C1 segment of cervical spinal cord (tissue), 14 donors: ENCODE results near the gene ARHGEF4.

Experiments
- DNase-seq, 14 donors: peaks; one replicate each; lab custom pipeline; 2025; lab: John Stamatoyannopoulos, UW

The ARHGEF4 gene

DNA sequence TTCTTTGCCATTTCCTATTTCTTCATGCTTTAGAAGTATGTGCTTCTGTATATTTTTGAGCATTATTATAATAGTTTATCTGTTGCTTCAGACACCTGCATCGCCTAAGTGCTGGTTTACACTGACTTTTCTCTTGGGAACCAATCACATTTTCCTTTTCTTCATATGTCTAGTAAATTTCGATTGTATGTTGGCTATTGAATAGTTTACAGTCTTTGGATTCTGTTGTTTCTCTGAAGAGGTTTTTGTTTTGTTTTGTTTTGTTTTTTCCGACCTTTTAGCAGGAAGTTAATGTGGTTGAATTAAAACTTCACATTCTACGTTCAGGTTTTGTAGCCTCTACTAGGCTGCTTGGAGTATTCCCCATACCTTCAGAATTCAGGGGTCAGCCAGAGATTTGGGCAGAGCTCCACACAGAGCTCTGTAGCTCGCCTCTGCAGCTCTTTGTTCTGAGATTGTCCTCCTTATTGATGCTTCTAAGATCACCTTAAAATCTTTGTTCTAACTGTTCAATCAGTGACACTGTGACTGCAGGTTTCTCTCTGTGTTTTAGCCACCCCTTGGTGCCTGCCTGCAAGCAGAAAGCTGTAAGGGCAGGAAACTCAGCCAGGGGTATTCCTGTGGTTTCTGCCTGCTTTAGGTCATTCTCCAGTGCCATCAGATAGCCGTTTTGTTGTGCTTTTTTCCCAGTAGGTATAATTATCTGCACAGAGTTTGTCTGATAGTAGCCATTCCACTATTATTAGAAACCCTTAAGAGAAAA, 173.2 kb downstream of the ARHGEF4 start:
- DNase-seq: no peak

GRCh38 chr2:131010566-131010965, 173.9 kb downstream of the ARHGEF4 start:
- no peak for DNase-seq

DNA sequence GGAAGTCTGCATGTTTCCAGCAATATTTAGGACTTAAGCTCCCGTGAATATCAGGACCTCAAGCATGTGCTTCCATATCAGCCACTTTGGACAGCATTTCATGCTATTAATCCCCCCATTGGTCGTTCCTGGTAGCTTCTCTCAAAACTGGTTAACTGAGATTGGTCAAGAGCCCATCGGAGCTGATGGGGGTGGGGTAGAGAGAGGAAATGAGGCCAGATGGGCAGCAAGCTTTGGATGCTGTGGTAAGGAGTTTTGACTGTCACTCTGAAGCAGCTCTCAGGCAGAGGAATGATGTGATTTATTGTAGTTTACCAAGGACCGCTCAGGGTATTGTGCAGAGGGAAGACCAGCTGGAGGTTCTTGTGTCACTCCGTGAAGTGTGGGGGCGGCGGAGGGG, 174.8 kb downstream of the ARHGEF4 start:
- DNase-seq: peak in 1 of 14 donors; percentile 8

DNA sequence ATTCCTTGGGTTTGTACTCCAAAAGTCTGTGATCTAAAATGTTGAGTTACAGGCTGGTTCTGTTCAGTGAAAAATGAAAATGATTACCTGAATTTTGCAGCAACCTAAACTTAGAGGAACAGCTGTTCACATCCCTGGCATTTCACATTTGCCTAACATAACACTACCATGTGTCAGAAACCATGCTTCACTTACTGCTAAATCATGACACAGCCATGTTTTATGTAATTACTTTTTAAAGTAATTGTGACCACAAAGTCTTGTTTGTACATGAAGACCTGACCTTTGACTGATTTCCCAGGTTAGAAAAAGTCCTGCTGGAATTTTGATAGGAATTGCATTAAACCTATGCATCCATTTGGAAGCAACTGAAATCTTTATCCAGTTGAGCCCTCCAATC, 177.4 kb downstream of the ARHGEF4 start:
- no peak for DNase-seq

GRCh38 chr2:131015764-131016163, 179.1 kb downstream of the ARHGEF4 start:
- DNase-seq: no peak

DNA sequence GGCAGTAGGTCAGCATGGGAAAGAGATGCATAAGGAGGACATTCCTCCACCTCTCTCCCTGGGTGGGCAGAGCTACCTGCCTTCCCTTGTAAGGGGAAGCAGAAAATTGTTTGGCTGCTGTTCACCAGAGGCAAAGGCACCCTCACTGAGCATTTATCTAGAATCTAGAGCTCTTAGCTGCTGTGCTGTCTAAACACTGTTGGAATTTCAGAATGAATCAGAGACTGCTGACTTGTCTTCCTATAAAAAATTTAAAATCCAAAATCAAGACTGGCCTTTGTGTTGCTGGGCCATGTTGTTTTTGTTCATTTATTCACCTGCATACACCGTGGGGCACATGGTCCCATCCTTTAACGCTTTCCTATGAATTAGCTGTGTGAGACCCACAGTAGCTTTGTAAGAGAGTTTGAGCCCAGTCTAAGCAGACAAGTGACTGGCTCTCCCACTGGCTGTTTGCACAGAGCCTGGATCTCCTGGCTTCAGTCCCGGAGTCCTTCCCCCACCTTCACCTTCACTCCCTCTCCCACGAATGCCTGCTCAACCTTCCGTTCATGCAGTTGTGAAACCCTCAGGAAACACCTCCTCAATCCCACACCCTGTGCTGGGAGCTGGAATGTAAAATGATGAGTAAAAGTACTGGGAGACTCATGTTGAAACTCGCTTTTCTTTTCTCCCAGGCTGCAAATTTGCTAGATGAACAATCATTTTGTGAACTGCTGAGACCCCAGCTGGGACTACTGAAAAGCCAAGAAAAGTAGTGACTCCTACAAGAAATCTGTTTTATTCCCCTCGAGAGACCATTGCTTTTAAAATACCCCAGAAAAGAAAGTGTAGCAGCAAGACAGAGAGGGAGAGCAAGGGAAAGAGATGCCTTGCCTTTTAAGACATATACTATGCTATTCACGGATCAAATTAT, 180.4 kb downstream of the ARHGEF4 start:
- peak in 1 of 14 donors; percentile 15 for DNase-seq

DNA sequence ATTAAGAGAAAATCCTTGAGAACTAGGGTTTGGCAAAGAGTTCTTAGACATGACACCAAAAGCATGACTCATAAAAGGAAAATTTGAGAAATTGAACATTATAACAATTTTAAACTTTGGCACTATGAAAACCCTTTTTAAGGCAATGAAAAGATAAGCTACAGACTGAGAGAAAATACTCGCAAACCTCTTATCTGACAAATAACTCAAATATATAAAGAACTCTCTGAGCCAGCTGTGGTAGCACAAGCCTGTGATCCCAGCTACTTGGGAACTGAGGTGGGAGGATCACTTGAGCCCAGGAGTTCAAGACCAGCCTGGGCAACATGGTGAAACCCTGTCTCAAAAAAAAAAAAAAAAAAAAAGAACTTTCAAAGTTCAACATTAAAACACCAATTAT, 186.0 kb downstream of the ARHGEF4 start:
- DNase-seq: no peak

GRCh38 chr2:131023758-131024157, 187.0 kb downstream of the ARHGEF4 start:
- DNase-seq: no peak

GRCh38 chr2:131026919-131027318, 190.2 kb downstream of the ARHGEF4 start:
- DNase-seq: no peak

- no peak for DNase-seq
Measured at GRCh38 chr2:131027566-131028528, 191.1 kb downstream of the ARHGEF4 start.

- no peak for DNase-seq
Measured at GRCh38 chr2:131029812-131030211, 193.1 kb downstream of the ARHGEF4 start.

- peak in 11 of 14 donors; percentile 23 to 79 (median 63) for DNase-seq
Measured at GRCh38 chr2:131030478-131030971, 193.8 kb downstream of the ARHGEF4 start.

- no peak for DNase-seq
Measured at GRCh38 chr2:131031431-131031841, 194.7 kb downstream of the ARHGEF4 start.

GRCh38 chr2:131031875-131032274, 195.2 kb downstream of the ARHGEF4 start:
- DNase-seq: no peak

DNA sequence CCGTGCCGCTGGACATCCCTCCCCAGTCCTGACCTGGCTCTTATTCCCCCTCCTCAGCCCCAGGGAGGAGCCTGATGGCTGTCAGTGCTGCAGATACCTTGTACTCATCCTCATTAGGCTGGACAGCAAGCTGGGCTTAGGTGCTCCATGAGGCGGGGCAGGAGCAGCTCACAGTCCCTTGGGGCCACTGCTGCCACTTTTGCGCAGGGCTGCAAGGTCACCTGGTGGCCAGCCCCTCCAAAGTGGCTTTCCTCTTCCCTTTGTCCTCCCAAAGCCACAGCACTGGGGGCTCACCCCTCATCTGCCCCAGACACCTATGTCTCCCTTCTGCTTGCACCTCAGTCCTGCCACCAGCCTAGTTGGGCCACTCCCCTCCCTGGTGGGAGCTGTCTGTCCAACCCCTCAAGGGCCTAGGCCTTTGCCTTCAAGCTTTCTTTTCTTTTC, 195.7 kb downstream of the ARHGEF4 start:
- DNase-seq: no peak

- no peak for DNase-seq
Measured at GRCh38 chr2:131033786-131034121, 197.0 kb downstream of the ARHGEF4 start.

DNA sequence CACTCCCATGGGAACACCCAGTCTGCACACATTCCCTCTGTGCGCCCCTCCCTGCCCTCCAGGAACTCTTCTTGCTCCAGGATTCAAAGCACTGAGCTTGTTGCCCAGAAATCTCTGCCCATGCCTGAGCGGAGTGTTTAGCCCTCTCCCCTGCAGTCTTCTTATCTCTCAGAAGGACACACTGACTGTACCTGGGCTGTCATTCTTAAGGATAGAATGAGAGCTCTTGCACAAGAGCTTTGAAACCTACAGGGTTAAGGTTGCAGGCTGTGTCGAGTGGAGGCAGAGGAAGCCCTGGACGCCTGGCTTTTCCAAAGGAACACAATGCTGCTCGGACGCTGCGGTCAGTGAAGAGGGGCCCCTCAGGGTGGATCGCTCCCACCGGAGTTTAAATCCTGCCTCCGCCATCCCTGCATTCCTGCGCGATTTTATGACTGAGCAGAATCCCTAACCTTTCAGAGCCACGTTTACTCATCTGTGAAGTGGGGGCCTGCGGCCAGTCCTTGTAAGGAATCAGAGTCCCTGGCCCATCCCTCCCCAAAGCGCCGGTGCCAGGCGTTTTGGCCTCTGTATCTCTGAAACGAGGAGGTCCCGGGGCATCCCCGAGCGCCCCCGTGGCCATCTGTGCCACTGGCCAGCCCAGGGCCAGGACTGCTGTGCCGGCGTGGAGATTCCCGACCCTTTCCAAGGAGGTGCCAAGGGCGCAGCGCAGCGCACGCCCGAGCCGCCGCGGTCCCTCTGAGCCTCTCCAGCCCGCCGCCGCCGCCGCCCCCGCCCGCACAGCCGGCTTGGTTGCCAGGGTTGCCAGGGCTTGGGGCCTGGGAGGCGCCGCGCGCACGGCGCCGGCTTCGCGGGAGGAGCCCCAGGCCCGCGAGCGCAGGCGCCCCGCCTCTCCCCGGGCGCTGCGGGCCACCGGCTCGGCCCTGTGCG, 197.7 kb downstream of the ARHGEF4 start:
- peak in 6 of 14 donors; percentile 12 to 73 (median 41) for DNase-seq

- no peak for DNase-seq
Measured at GRCh38 chr2:131035112-131035825, 198.6 kb downstream of the ARHGEF4 start.

DNA sequence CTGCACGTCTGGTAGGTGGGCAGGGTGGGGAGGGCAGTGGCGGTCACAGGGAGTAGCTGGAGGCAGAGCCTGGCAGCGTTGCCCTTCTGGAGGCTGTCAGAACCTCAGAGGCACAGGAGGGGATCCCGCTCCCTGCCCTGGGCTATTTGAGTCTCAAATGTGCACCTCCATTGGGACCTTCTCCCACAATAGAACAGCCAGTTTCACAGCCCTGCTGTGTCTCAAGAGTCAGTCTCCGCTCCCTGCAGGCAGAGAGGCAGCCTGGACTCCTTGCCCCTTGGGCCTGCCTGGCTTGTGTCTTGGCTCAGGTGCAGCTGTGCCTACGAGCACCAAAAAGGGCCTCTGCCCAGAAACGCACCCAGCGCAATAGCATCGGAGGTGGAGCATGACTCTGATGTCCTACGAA, 199.1 kb downstream of the ARHGEF4 start:
- no peak for DNase-seq

DNA sequence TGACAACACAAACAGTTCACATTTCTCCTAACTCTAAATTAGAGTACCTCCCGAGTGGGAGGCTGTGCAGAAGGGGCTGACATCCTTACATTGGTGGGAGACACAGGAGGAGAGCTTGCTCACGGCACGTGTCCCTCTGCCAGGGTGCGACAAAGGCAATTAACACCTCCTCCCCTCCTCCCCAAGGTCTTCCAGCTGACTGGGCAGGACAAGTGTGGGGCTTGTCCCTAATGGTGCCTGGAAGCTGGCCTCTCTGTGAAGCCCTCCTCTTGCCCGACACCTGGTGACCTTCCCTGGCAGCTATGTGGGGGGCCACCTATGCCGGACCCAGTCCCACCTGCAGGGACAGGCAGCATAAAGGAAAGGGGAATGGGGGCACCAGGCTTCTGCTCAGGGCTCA, 199.6 kb downstream of the ARHGEF4 start:
- no peak for DNase-seq
